Lung (tissue), 12 donors: ENCODE data around the gene PRRT2. TPM values are rescaled to one million over a fixed set of nuclear protein-coding genes. Genes with fewer than 3 reads are reported as not detected.

Source experiments
- ATAC-seq: fragments of 200-7000 bp; cut with Tn5 transposase; one replicate; pipeline ENCODE4 v1.9.1; 2020; ENCODE audit warnings: moderate number of reproducible peaks; ENCODE audit not compliant: insufficient read depth, low FRiP score
- DNase-seq, 3 donors: peaks; one replicate each; pipeline ENCODE4 v3.0.0-alpha.2; 2013 to 2017
- H3K27ac ChIP-seq, 2 donors: one replicate each; pipeline ENCODE4 v1.5.1; 2013; ENCODE audit warnings: mild to moderate bottlenecking in 2 of 2, moderate library complexity in 2 of 2, control low read depth in 1 of 2, inconsistent platforms in 1 of 2, low read depth in 1 of 2, low read length in 1 of 2
- H3K27me3 ChIP-seq, 3 donors: one replicate each; pipeline ENCODE4 v1.5.1; 2013; ENCODE audit warnings: low read length in 2 of 3; ENCODE audit not compliant: control insufficient read depth in 3 of 3, insufficient read depth in 3 of 3
- H3K36me3 ChIP-seq, 4 donors: one replicate each; pipeline ENCODE4 v1.5.1; 2013; ENCODE audit warnings: low read length in 4 of 4, mild to moderate bottlenecking in 1 of 4, moderate library complexity in 1 of 4; ENCODE audit not compliant: control insufficient read depth in 4 of 4, insufficient read depth in 4 of 4
- H3K4me1 ChIP-seq, 5 donors: one replicate each; pipeline ENCODE4 v1.5.1; 2013; ENCODE audit warnings: low read length in 5 of 5, mild to moderate bottlenecking in 2 of 5, moderate library complexity in 1 of 5; ENCODE audit not compliant: control insufficient read depth in 5 of 5, insufficient read depth in 5 of 5
- H3K4me3 ChIP-seq: one replicate; pipeline ENCODE4 v1.5.1; 2013; ENCODE audit warnings: mild to moderate bottlenecking, control low read depth, moderate library complexity
- H3K9ac ChIP-seq, 2 donors: one replicate each; pipeline ENCODE4 v1.5.1; 2013; ENCODE audit warnings: low read length in 2 of 2, control low read depth in 1 of 2; ENCODE audit not compliant: insufficient read depth in 1 of 2
- H3K9me3 ChIP-seq, 4 donors: one replicate each; pipeline ENCODE4 v1.5.1; 2013; ENCODE audit warnings: low read length in 3 of 4, mild to moderate bottlenecking in 1 of 4, moderate library complexity in 1 of 4; ENCODE audit not compliant: control insufficient read depth in 4 of 4, insufficient read depth in 3 of 4
- CTCF ChIP-seq: IDR thresholded peaks from 2 replicates; pipeline ENCODE4 v1.5.1; 2012; ENCODE audit warnings: mild to moderate bottlenecking; ENCODE audit errors: control extremely low read depth, extremely low read depth
- whole genome bisulfite sequencing, 2 donors: extraction: QIAGEN DNeasy Blood & Tissue Kit; methylation state at CpG; one replicate each; pipeline ENCODE4 v1.1.7; 2013; 5-methylcytosine and 5-hydroxymethylcytosine counted together
- polyA plus RNA-seq, 2 donors: library from polyadenylated mRNA; stranded (reverse); fragments of 200-250 nt; gene quantifications; one replicate each; pipeline ENCODE4 v1.2.1, GENCODE V29; 2013
- total RNA-seq, 2 donors: library from RNA; depleted of rRNA in 1 of 2; stranded (reverse); fragments of >200 nt in 1 of 2; gene quantifications; one replicate each; pipeline ENCODE4 v1.2.1, GENCODE V29; 2014 to 2021
- donor health status: control.
- donor health status: control.
- donor health status: Bipolar disorder and iron deficiency.
- donor health status: healthy.
- donor health status: DM: yes; HTN: yes; CAD: no.

Gene PRRT2
- total and polyA plus RNA-seq, 4 donors, result 0.49 to 6.5 (median 1.5) TPM

DNA sequence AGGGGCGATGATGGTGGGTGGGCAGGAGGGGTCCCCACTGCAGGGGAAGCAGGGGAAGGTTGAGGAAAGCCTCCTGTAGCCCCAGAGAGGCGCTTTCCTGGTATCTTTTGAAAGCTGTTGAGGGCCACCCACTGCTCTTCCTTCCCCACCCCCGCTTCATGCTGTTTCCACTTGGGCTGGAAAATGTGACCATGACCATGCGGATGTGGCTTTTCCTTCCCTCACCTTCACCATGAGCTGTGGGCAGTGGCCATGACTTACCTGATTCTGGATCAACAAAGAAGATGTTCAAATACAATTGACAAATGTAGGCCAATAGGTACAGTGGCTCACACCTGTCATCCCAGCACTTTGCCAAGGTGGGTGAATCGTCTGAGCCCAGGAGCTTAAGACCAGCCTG lies 22.1 kb downstream of the PRRT2 start:
- no peak for ATAC-seq
- DNase-seq, result no peak
- Histone ChIP-seq H3K4me3 (no peak overlapping the region), H3K4me1 (peaks cover 0 to 2% (median 0%) of the 10 kb centered on the region in 5 donors), H3K9ac (no peak overlapping the region), H3K27ac (no peak overlapping the region), H3K36me3 (peaks cover 0 to 66% (median 0%) of the 10 kb centered on the region in 4 donors), H3K9me3 (no peaks in the 10 kb centered on the region), H3K27me3 (peaks cover 0 to 2% (median 0%) of the 10 kb centered on the region in 3 donors)
- 94 to 96% methylated on average over 5 of the region's 5 CpGs for WGBS, 2 donors
- no peak for TF ChIP-seq CTCF

- TF ChIP-seq CTCF, result no peak
- no peak for ATAC-seq
- Histone ChIP-seq H3K27ac (no peak overlapping the region), H3K27me3 (peaks cover 0 to 2% (median 0%) of the 10 kb centered on the region in 3 donors), H3K4me3 (no peak overlapping the region), H3K4me1 (no peaks in the 10 kb centered on the region), H3K9ac (no peak overlapping the region), H3K9me3 (no peaks in the 10 kb centered on the region), H3K36me3 (peaks cover 0 to 68% (median 0%) of the 10 kb centered on the region in 4 donors)
- no peak for DNase-seq
- WGBS, 2 donors, result 91 to 97% methylated on average over 7 of the region's 7 CpGs
Measured at GRCh38 chr16:29835926-29836325, 23.9 kb downstream of the PRRT2 start.

DNA sequence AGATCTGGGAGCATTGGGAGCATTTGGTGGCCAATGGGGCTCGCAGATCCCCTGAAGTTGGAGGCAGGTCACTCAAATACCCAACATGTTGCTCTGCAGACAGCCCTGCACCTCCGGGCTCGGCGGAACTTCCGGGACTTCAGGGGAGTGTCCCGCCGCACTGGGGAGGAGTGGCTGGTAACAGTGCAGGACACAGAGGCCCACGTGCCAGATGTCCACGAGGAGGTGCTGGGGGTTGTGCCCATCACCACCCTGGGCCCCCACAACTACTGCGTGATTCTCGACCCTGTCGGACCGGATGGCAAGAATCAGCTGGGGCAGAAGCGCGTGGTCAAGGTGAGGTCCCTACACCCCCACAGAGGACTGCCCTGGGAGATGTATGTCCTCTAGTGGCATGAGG lies 24.6 kb downstream of the PRRT2 start:
- H3K9me3 ChIP-seq, result no peaks in the 10 kb centered on the region
- no peak for ATAC-seq
- peaks cover 0 to 2% (median 0%) of the 10 kb centered on the region in 3 donors for H3K27me3 ChIP-seq
- H3K27ac ChIP-seq, result no peak overlapping the region
- WGBS, 2 donors, result 87 to 94% methylated on average over 15 of the region's 15 CpGs
- no peak overlapping the region for H3K9ac ChIP-seq
- DNase-seq, result no peak
- H3K4me3 ChIP-seq, result no peak overlapping the region
- TF ChIP-seq CTCF, result no peak
- H3K4me1 ChIP-seq, result no peaks in the 10 kb centered on the region
- H3K36me3 ChIP-seq, result peaks cover 0 to 69% (median 1%) of the 10 kb centered on the region in 4 donors

DNA sequence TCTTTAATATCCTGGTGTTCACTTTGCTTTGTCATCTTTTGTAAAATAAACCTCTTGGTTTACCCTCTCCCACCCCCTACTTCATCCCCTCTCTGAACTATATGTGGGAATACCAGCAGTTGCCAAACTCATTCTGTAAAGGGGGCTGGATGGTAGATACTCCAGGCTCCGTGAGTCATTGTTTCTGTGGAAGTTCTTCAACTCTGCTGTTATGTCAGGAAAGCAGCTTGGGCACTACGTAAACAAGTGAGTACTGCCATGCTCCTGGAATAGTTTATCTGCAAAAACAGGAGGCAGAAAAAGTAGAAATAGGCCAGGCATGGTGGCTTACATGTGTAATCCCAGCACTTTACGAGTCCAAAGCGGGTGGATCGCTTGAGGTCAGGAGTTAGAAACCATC lies 25.8 kb downstream of the PRRT2 start:
- Histone ChIP-seq H3K4me3 (no peak overlapping the region), H3K9me3 (no peaks in the 10 kb centered on the region), H3K27me3 (peaks cover 0 to 2% (median 0%) of the 10 kb centered on the region in 3 donors), H3K9ac (no peak overlapping the region), H3K27ac (no peak overlapping the region), H3K36me3 (peaks cover 0 to 74% (median 2%) of the 10 kb centered on the region in 4 donors), H3K4me1 (no peaks in the 10 kb centered on the region)
- DNase-seq (no peak), ATAC-seq (no peak)
- 94 to 95% methylated on average over 5 of the region's 5 CpGs for WGBS, 2 donors
- TF ChIP-seq CTCF, result no peak
